Measurements from ENCODE around the gene PDIA3.
"Not testable (repeated sequence)": the region's sequence is repeated elsewhere in the genome, so short reads cannot be mapped to it uniquely, and the experiment has no call there.

The PDIA3 gene

GRCh38 chr15:43792761-43793476, 46.7 kb downstream of the PDIA3 start:
- CTCF ChIA-PET = interaction anchor here (1.1 kb wide), 1 partner anchor 9 kb away, joined by 4 read pairs; no protein-coding TSS in a partner anchor
- Mint-ChIP-seq H3K4me3 (peak overlapping the region; percentile 95), H3K27ac (peak overlapping the region; percentile 97), H3K27me3 (no peaks in the 10 kb centered on the region), H3K9me3 (no peaks in the 10 kb centered on the region), H3K4me1 (peaks cover 40% of the 10 kb centered on the region), H3K36me3 (peaks cover 47% of the 10 kb centered on the region)
- peak; percentile 51 for DNase-seq

- Mint-ChIP-seq H3K9me3 (no peaks in the 10 kb centered on the region), H3K27ac (peak overlapping the region; percentile 97), H3K4me3 (peak overlapping the region; percentile 95), H3K36me3 (peaks cover 53% of the 10 kb centered on the region), H3K4me1 (peaks cover 46% of the 10 kb centered on the region), H3K27me3 (no peaks in the 10 kb centered on the region)
- CTCF ChIA-PET = interaction anchor here (1.1 kb wide), 1 partner anchor 8 kb away, joined by 4 read pairs; no protein-coding TSS in a partner anchor
- no peak for DNase-seq
These were observed 47.4 kb downstream of the PDIA3 start for GRCh38 chr15:43793647-43794046.

DNA sequence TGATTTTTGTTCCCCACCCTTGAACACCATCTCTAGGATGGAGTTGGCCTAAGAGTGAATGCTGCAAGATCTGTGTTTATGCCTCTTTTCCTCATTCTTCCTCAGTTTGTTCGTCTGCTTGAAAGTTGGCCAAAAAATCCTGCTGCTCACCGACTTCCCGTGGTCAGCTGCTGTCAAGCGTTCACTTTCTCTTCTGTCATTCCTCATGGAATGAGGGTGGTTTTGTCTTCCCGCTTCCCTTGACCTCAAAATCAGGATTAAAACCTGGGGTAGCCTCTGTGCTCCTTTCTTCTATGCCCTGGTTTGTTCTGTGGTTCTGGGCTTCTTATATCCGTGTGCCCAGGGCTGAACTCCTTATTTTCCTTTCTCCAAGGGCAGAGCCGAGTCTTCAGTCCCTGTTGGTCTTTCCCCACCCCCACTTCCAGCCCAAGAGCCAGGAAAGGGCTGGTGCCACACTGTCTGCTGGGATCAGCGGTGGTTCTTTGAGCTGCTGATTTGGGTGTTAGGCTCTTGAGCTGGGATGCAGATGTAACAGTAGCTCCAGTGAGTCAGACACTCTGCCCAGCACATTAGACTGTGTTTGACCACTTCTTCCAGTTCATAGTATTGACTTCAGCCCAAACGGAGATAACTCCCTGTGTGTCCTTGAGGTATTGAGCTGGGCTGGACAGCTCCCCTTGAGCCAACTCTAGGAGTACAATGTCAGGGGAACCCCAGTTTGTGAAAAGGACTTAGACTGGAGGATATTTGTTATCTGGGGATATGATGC, 48.2 kb downstream of the PDIA3 start:
- CTCF ChIA-PET = no interaction called here
- H3K4me3 Mint-ChIP-seq = peak overlapping the region; percentile 95

DNA sequence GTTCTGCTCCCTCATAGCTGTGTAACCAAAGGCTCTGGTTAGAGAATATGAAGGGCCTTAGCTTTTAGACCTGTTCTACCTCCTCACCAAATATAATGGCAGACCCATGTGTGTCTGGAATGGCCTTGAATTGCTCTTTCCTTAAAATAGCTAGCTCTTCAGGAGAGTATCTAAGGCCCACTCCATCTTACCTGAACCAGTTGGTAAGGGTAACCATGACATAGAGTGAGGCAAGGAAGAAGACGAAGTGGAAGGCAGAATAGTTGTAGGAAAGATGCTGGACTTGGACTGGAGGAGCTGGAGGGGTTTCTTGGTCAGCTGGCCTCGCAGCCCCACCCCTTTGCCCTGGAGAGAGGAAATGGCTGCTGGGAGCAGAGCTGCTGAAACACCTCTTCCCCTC, 49.0 kb downstream of the PDIA3 start:
- Mint-ChIP-seq H3K27ac (peak overlapping the region; percentile 12), H3K9me3 (no peaks in the 10 kb centered on the region), H3K4me3 (no peak overlapping the region), H3K27me3 (no peaks in the 10 kb centered on the region), H3K36me3 (peaks cover 63% of the 10 kb centered on the region), H3K4me1 (peaks cover 60% of the 10 kb centered on the region)
- CTCF ChIA-PET = interaction anchor here (1.1 kb wide), 1 partner anchor 27 kb away, joined by 3 read pairs; no protein-coding TSS in a partner anchor
- no peak for DNase-seq

More for the DNA sequence above, 48.2 kb downstream of the PDIA3 start:
- peak overlapping the region; percentile 76 for H3K27ac Mint-ChIP-seq
- H3K36me3 Mint-ChIP-seq = peaks cover 58% of the 10 kb centered on the region
- H3K9me3 Mint-ChIP-seq = no peaks in the 10 kb centered on the region
- DNase-seq = no peak
- H3K27me3 Mint-ChIP-seq = no peaks in the 10 kb centered on the region
- H3K4me1 Mint-ChIP-seq = peaks cover 53% of the 10 kb centered on the region

DNA sequence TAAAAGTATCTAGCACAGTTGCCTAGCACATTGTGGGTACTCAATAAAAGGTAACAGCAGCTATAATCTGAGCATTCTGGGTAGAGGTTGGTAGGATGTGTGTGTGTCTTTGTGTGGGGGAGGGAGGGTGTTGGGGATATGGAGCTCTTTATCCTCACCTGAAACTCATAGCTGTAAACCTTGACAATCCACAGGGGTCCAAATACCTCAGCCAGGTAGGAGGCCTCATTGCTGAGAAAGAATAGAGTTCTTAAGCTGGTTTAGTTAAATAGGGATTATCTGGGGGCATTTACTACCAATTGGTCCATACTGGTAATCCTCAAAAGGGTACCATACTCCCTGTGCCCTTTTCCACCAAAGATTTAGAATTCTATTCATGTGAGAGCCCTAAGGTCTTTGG, 49.8 kb downstream of the PDIA3 start:
- H3K9me3 Mint-ChIP-seq = no peaks in the 10 kb centered on the region
- H3K27ac Mint-ChIP-seq = peak overlapping the region; percentile 26
- no peak for DNase-seq
- peaks cover 66% of the 10 kb centered on the region for H3K4me1 Mint-ChIP-seq
- no peak overlapping the region for H3K4me3 Mint-ChIP-seq
- CTCF ChIA-PET = interaction anchor here (1.1 kb wide), 1 partner anchor 26 kb away, joined by 3 read pairs; no protein-coding TSS in a partner anchor
- no peaks in the 10 kb centered on the region for H3K27me3 Mint-ChIP-seq
- H3K36me3 Mint-ChIP-seq = peaks cover 69% of the 10 kb centered on the region

- Mint-ChIP-seq H3K4me1 (peaks cover 69% of the 10 kb centered on the region), H3K9me3 (no peaks in the 10 kb centered on the region), H3K4me3 (no peak overlapping the region), H3K27me3 (no peaks in the 10 kb centered on the region), H3K36me3 (peaks cover 75% of the 10 kb centered on the region), H3K27ac (peak overlapping the region; percentile 0)
- no peak for DNase-seq
- CTCF ChIA-PET = interaction anchor here (0.9 kb wide), 1 partner anchor 26 kb away, joined by 3 read pairs; no protein-coding TSS in a partner anchor
These were observed 50.3 kb downstream of the PDIA3 start for GRCh38 chr15:43796566-43796965.

DNA sequence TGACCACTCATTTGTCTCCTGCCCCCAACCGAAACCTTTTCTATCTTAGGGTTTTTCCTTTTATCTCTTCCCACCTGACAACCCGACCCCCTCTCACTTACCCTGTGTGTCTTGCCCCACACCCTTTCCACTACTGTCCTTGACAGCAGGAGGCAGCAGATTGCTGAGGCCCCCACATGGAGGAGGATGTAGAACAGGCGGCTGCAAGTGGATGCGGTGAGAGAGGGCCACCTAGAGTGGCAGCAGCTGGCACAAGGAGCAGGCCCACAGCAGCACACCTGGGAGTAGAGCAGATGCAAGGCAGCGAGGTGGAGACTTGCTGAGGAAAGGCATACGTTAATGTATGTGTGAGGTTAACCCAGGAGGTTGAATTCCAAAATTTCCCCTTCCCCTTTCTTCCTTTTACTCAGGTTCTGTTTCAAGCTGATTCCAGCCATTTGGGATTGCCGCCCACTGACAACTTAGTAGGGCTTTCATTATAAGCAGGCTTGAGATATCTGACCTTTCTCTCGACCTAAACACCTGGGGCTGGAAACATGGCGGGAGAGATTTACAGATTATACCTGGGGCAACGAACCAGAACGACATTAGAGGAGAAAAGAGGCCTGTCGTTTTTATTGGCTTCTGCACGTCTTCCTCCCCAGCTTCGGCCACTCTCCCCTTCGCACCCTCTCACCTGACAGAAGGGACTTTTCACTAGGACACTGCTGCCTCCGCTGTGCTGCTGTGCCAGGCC, 53.1 kb downstream of the PDIA3 start:
- Mint-ChIP-seq H3K9me3 (no peaks in the 10 kb centered on the region), H3K27ac (peak overlapping the region; percentile 94), H3K4me3 (no peak overlapping the region), H3K36me3 (peaks cover 65% of the 10 kb centered on the region), H3K27me3 (no peaks in the 10 kb centered on the region), H3K4me1 (peaks cover 56% of the 10 kb centered on the region)
- CTCF ChIA-PET = no interaction called here
- no peak for DNase-seq

- no peak for DNase-seq
- Mint-ChIP-seq H3K27ac (peak within 1 kb of the TSS; percentile 94), H3K9me3 (no peaks in the 10 kb centered on the region), H3K4me1 (peaks cover 51% of the 10 kb centered on the region), H3K36me3 (peaks cover 65% of the 10 kb centered on the region), H3K27me3 (no peaks in the 10 kb centered on the region), H3K4me3 (peak within 1 kb of the TSS; percentile 98)
- CTCF ChIA-PET = interaction anchor here (1.2 kb wide), 1 partner anchor 10 kb away, joined by 7 read pairs; no protein-coding TSS in a partner anchor
These were observed 53.7 kb downstream of the PDIA3 start, which contains the start of gene SERINC4 for GRCh38 chr15:43799945-43800285. SERINC4 (minus strand) TSS chr15:43800220; CDS start chr15:43799986, 234 bp downstream.

GRCh38 chr15:43800286-43801141, 54.3 kb downstream of the PDIA3 start, which contains the start of gene HYPK:
HYPK (plus strand) TSS chr15:43800599; CDS start chr15:43800623, 24 bp downstream.
- peaks cover 45% of the 10 kb centered on the region for H3K4me1 Mint-ChIP-seq
- peak within 1 kb of the TSS; percentile 94 for H3K27ac Mint-ChIP-seq
- no peaks in the 10 kb centered on the region for H3K27me3 Mint-ChIP-seq
- peaks cover 66% of the 10 kb centered on the region for H3K36me3 Mint-ChIP-seq
- CTCF ChIA-PET = interaction anchor here (0.6 to 1.2 kb wide), 2 partner anchors 10 to 541 kb away, joined by 3 to 7 read pairs; no protein-coding TSS in a partner anchor
- peak within 1 kb of the TSS; percentile 98 for H3K4me3 Mint-ChIP-seq
- no peaks in the 10 kb centered on the region for H3K9me3 Mint-ChIP-seq
- peak; percentile 96 for DNase-seq

DNA sequence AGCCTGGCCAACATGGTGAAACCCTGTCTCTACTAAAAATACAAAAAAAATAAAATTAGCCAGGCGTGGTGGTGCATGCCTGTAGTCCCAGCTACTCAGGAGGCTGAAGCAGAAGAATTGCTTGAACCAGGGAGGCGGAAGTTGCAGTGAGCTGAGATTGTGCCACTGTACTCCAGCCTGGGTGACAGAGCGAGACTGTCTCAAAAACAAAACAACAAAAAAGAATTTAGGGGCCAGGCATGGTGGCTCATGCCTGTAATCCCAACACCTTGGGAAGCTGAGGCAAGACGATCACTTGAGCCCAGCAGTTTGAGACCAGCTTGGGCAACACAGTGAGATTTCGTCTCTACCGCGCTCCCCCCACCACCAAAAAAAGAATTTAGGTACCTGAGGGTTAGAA, 56.4 kb downstream of the PDIA3 start:
- H3K4me3 Mint-ChIP-seq, H3K27me3 Mint-ChIP-seq, DNase-seq, CTCF ChIA-PET, H3K9me3 Mint-ChIP-seq, H3K27ac Mint-ChIP-seq: not testable (repeated sequence)
- peaks cover 35% of the 10 kb centered on the region for H3K4me1 Mint-ChIP-seq
- H3K36me3 Mint-ChIP-seq = peaks cover 68% of the 10 kb centered on the region

- Mint-ChIP-seq H3K4me1 (peaks cover 12% of the 10 kb centered on the region), H3K9me3 (no peaks in the 10 kb centered on the region), H3K27me3 (no peaks in the 10 kb centered on the region), H3K4me3 (no peak overlapping the region), H3K36me3 (peaks cover 66% of the 10 kb centered on the region), H3K27ac (no peak overlapping the region)
- no peak for DNase-seq
- CTCF ChIA-PET = no interaction called here
These were observed 62.3 kb downstream of the PDIA3 start for GRCh38 chr15:43808435-43808950.

GRCh38 chr15:43808960-43809678, 62.9 kb downstream of the PDIA3 start:
- no peak overlapping the region for H3K4me3 Mint-ChIP-seq

More at GRCh38 chr15:43808960-43809678, 62.9 kb downstream of the PDIA3 start:
- CTCF ChIA-PET = interaction anchor here (0.6 to 2.4 kb wide), 2 partner anchors 9 to 55 kb away, joined by 3 to 7 read pairs; partner anchors contain the start of genes HYPK and SERINC4
- no peak overlapping the region for H3K27ac Mint-ChIP-seq
- no peaks in the 10 kb centered on the region for H3K9me3 Mint-ChIP-seq
- peaks cover 12% of the 10 kb centered on the region for H3K4me1 Mint-ChIP-seq
- no peaks in the 10 kb centered on the region for H3K27me3 Mint-ChIP-seq
- peaks cover 67% of the 10 kb centered on the region for H3K36me3 Mint-ChIP-seq
- DNase-seq = no peak
